Osteocyte (in vitro differentiated cells): ENCODE measurements around the gene TBRG1. TPM values are rescaled to one million over a fixed set of nuclear protein-coding genes. Genes with fewer than 3 reads are reported as not detected.

Experiments
- DNase-seq: peaks from one replicate; pipeline ENCODE4 v3.0.0; 2021; ENCODE audit warnings: mixed read lengths; ENCODE audit not compliant: unreplicated experiment; ENCODE audit errors: extremely low spot score
- H3K27ac Mint-ChIP-seq: one replicate; pipeline ENCODE4 v1.8.0; 2021; ENCODE audit warnings: mild to moderate bottlenecking, mixed read lengths; ENCODE audit not compliant: unreplicated experiment
- H3K27me3 Mint-ChIP-seq: one replicate; pipeline ENCODE4 v1.8.0; 2021; ENCODE audit warnings: mixed read lengths; ENCODE audit not compliant: unreplicated experiment
- H3K36me3 Mint-ChIP-seq: one replicate; pipeline ENCODE4 v1.8.0; 2021; ENCODE audit warnings: mixed read lengths; ENCODE audit not compliant: unreplicated experiment
- H3K4me1 Mint-ChIP-seq: one replicate; pipeline ENCODE4 v1.8.0; 2021; ENCODE audit warnings: mixed read lengths; ENCODE audit not compliant: unreplicated experiment
- H3K4me3 Mint-ChIP-seq: one replicate; pipeline ENCODE4 v1.8.0; 2021; ENCODE audit warnings: mild to moderate bottlenecking, moderate library complexity, mixed read lengths; ENCODE audit not compliant: unreplicated experiment
- H3K9me3 Mint-ChIP-seq: one replicate; pipeline ENCODE4 v1.8.0; 2021; ENCODE audit warnings: mixed read lengths; ENCODE audit not compliant: unreplicated experiment
- total RNA-seq: library from RNA; stranded (reverse); gene quantifications from 2 replicates; pipeline ENCODE4 v1.2.1, GENCODE V29; 2021
- TF ChIP-seq, protein P1 (sequence below): fragments of 200-600 bp; sonication (generic); IDR thresholded peaks from 2 replicates; pipeline ENCODE4 v1.5.0; 2021; ENCODE audit warnings: antibody characterized with exemption, mild to moderate bottlenecking, moderate library complexity

TBRG1 gene
- total RNA-seq, 1 donor from 2014 or later = 34.8 TPM

DNA sequence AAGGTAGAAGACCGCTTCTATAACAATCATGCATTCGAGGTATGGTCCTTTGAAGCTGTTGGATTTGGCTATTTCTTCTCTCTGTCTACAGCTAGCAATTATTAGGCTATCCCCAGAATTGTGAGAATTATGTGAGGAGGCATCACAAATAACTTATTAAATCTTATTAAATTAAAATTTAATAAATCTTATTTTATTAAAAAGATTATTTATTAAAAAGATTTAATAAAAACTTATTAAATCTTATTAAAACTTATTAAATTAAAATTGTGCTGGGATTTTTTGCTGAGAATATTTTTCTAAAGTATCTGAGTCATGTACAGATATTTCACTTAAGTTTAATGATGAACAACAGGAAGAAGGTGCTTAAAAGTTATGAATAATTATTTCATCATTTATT, 58.8 kb downstream of the TBRG1 start:
- TF ChIP-seq, protein P1, sequence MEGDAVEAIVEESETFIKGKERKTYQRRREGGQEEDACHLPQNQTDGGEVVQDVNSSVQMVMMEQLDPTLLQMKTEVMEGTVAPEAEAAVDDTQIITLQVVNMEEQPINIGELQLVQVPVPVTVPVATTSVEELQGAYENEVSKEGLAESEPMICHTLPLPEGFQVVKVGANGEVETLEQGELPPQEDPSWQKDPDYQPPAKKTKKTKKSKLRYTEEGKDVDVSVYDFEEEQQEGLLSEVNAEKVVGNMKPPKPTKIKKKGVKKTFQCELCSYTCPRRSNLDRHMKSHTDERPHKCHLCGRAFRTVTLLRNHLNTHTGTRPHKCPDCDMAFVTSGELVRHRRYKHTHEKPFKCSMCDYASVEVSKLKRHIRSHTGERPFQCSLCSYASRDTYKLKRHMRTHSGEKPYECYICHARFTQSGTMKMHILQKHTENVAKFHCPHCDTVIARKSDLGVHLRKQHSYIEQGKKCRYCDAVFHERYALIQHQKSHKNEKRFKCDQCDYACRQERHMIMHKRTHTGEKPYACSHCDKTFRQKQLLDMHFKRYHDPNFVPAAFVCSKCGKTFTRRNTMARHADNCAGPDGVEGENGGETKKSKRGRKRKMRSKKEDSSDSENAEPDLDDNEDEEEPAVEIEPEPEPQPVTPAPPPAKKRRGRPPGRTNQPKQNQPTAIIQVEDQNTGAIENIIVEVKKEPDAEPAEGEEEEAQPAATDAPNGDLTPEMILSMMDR = no peak
- no peak for DNase-seq
- no peak overlapping the region for H3K4me3 Mint-ChIP-seq
- H3K4me1 Mint-ChIP-seq = no peaks in the 10 kb centered on the region
- peaks cover 5% of the 10 kb centered on the region for H3K36me3 Mint-ChIP-seq
- peaks cover 15% of the 10 kb centered on the region for H3K9me3 Mint-ChIP-seq
- H3K27me3 Mint-ChIP-seq = no peaks in the 10 kb centered on the region
- no peak overlapping the region for H3K27ac Mint-ChIP-seq

DNA sequence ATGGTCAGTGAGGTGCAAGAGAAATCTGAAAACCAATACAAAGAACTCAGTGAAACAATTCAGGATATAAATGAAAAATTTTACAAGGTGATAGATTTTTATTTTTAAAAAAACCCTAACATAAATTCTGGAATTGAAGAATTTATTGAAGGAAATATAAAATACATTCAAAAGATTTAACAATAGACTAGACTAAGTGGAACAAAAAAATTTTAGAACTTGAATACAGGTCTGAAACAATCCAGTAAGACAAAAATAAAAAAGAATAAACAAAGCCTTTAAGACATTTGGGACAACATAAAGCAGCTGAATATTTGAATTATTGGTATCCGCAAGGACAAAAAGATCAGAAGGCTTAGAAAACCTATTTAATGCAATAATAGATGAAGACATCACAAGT, 59.8 kb downstream of the TBRG1 start:
- peaks cover 5% of the 10 kb centered on the region for H3K36me3 Mint-ChIP-seq
- H3K4me3 Mint-ChIP-seq = no peak overlapping the region
- H3K9me3 Mint-ChIP-seq = peaks cover 24% of the 10 kb centered on the region
- no peaks in the 10 kb centered on the region for H3K4me1 Mint-ChIP-seq
- no peak for DNase-seq
- H3K27ac Mint-ChIP-seq = no peak overlapping the region
- TF ChIP-seq, protein P1 = no peak
- no peaks in the 10 kb centered on the region for H3K27me3 Mint-ChIP-seq

Other genes with a start within 250 kb of the TBRG1 start
- not detected in 2 replicates for gene OR8B2, start 238.4 kb upstream of the TBRG1 start, total RNA-seq
- gene OR8B3, start 223.8 kb upstream of the TBRG1 start, total RNA-seq = not detected in 2 replicates
- not detected in 2 replicates for gene OR8B4, start 198.0 kb upstream of the TBRG1 start, total RNA-seq
- not detected in 2 replicates for gene OR8B8, start 177.2 kb upstream of the TBRG1 start, total RNA-seq
- not detected in 2 replicates for gene OR8B12, start 79.2 kb upstream of the TBRG1 start, total RNA-seq
- not detected in 2 replicates for gene OR8A1, start 52.9 kb upstream of the TBRG1 start, total RNA-seq
- gene PANX3, start 11.4 kb upstream of the TBRG1 start, total RNA-seq = not detected in 2 replicates
- gene SIAE, start 50.9 kb downstream of the TBRG1 start, total RNA-seq = 13.8 and 18.5 TPM in 2 replicates
- gene SPA17, start 51.0 kb downstream of the TBRG1 start, total RNA-seq = 3.7 and 4.7 TPM in 2 replicates
- 0.97 and 1.0 TPM in 2 replicates for gene NRGN, start 117.1 kb downstream of the TBRG1 start, total RNA-seq
- 0.30 TPM in 1 of 2 replicates, not detected in the other for gene VSIG2, start 129.4 kb downstream of the TBRG1 start, total RNA-seq
- 0.71 and 1.7 TPM in 2 replicates for gene ESAM, start 139.4 kb downstream of the TBRG1 start, total RNA-seq
- gene MSANTD2, start 177.5 kb downstream of the TBRG1 start, total RNA-seq = 14.3 and 15.2 TPM in 2 replicates
- 14.5 and 15.3 TPM in 2 replicates for gene ROBO3, start 242.6 kb downstream of the TBRG1 start, total RNA-seq